OCI-LY3 (cell line): ENCODE measurements around the gene CELF2.

Source experiments
- H2AFZ ChIP-seq: fragments of 200-600, 300-600 bp; shearing (Covaris generic); 2 replicates; pipeline ENCODE4 v1.6.0; 2014; ENCODE audit warnings: antibody characterized with exemption, low read depth, low read length
- H3K27ac ChIP-seq: fragments of 200-600, 300-600 bp; sonication (generic); 2 replicates; pipeline ENCODE4 v1.5.1; 2014; ENCODE audit warnings: mild to moderate bottlenecking, low read length, moderate library complexity, mixed read lengths
- H3K27me3 ChIP-seq: fragments of 200-600, 300-600 bp; sonication (generic); 2 replicates; pipeline ENCODE4 v1.6.1; 2014; ENCODE audit warnings: low read depth, low read length, mixed read lengths
- H3K36me3 ChIP-seq: fragments of 200-600, 300-600 bp; sonication (generic); replicated peaks from 2 replicates; pipeline ENCODE3; 2014; ENCODE audit warnings: low read depth, low read length, mixed read lengths
- H3K4me1 ChIP-seq: fragments of 300-600, 200-600 bp; sonication (generic); 2 replicates; pipeline ENCODE4 v1.6.1; 2014; ENCODE audit warnings: low read length, mixed read lengths
- H3K4me2 ChIP-seq: fragments of 200-600, 300-600 bp; sonication (generic); 2 replicates; pipeline ENCODE4 v1.6.1; 2014; ENCODE audit warnings: low read length, mixed read lengths
- H3K4me3 ChIP-seq: fragments of 300-600, 200-600 bp; sonication (generic); 2 replicates; pipeline ENCODE4 v1.5.1; 2014; ENCODE audit warnings: antibody characterized with exemption, mild to moderate bottlenecking, low read length, moderate library complexity
- H3K79me2 ChIP-seq: fragments of 300-600, 200-600 bp; shearing (Covaris generic); 2 replicates; pipeline ENCODE4 v1.6.1; 2014; ENCODE audit warnings: mild to moderate bottlenecking, low read length, mixed read lengths
- H3K9ac ChIP-seq: fragments of 300-600, 200-600 bp; shearing (Covaris generic); 2 replicates; pipeline ENCODE4 v1.6.0; 2014; ENCODE audit warnings: mild to moderate bottlenecking, low read length, moderate library complexity
- H3K9me3 ChIP-seq: fragments of 200-600, 300-600 bp; shearing (Covaris generic); 2 replicates; pipeline ENCODE4 v1.6.1; 2014; ENCODE audit warnings: low read length, mixed read lengths; ENCODE audit not compliant: insufficient read depth
- H4K20me1 ChIP-seq: fragments of 200-600, 300-600 bp; sonication (generic); 2 replicates; pipeline ENCODE4 v1.6.1; 2016; ENCODE audit warnings: low read length, mixed read lengths; ENCODE audit not compliant: insufficient read depth
- EZH2phosphoT487 ChIP-seq: fragments of 200-600 bp; shearing (Covaris generic); IDR thresholded peaks from 2 replicates; pipeline ENCODE4 v1.6.1; 2018; ENCODE audit warnings: antibody characterized with exemption, mixed run types, low read depth
- TF ChIP-seq, protein P1 (sequence below): fragments of 200-600, 300-600 bp; sonication (generic); IDR thresholded peaks from 2 replicates; pipeline ENCODE4 v1.5.1; 2014; ENCODE audit warnings: antibody characterized with exemption, low read length, low read depth

Gene CELF2

DNA sequence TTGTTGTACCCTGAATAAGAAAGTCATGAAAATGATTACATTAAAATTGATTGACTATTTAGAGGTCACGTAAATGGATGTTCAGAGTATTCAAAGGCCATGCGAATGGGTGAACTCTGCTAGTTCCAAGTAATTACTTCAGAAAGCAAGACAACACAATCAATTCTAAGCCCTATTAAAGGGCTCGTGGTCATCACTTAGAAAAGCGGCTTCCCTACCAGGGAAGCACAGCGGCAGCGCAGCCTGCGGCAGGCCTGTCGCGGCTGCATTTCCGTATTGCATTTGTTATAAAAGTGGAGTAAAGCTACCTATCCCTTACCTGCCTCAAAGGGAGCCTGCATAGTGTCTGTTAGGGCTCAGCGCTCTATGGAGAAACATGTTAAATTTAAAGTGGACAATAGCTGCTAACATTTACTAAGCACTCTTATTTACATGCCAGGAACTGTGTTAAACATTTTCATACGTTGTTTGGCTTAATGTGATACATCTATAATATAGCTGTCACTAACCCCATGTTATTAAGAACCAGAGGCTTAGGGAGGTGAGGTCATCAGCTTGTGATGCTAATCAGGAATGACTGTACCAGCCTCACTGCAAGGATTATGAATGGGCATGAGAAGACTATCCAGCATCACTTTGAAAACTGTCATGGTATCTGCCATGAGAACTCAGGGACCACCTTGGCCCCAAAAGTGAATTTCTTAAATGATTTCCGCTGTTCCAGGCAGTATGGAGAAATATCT is 187.5 kb downstream of the CELF2 start:
- H3K79me2 ChIP-seq, result no peaks in the 10 kb centered on the region
- H3K4me1 ChIP-seq, result peaks cover 32% of the 10 kb centered on the region
- H4K20me1 ChIP-seq, result no peaks in the 10 kb centered on the region
- H3K9ac ChIP-seq, result no peak overlapping the region
- H3K27me3 ChIP-seq, result no peaks in the 10 kb centered on the region
- no peak for TF ChIP-seq EZH2phosphoT487
- TF ChIP-seq, protein P1, sequence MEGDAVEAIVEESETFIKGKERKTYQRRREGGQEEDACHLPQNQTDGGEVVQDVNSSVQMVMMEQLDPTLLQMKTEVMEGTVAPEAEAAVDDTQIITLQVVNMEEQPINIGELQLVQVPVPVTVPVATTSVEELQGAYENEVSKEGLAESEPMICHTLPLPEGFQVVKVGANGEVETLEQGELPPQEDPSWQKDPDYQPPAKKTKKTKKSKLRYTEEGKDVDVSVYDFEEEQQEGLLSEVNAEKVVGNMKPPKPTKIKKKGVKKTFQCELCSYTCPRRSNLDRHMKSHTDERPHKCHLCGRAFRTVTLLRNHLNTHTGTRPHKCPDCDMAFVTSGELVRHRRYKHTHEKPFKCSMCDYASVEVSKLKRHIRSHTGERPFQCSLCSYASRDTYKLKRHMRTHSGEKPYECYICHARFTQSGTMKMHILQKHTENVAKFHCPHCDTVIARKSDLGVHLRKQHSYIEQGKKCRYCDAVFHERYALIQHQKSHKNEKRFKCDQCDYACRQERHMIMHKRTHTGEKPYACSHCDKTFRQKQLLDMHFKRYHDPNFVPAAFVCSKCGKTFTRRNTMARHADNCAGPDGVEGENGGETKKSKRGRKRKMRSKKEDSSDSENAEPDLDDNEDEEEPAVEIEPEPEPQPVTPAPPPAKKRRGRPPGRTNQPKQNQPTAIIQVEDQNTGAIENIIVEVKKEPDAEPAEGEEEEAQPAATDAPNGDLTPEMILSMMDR, result no peak
- no peak overlapping the region for H3K27ac ChIP-seq
- H3K4me3 ChIP-seq, result no peak overlapping the region
- no peak overlapping the region for H2AFZ ChIP-seq
- H3K36me3 ChIP-seq, result peaks cover 2% of the 10 kb centered on the region
- no peak overlapping the region for H3K4me2 ChIP-seq
- no peaks in the 10 kb centered on the region for H3K9me3 ChIP-seq

DNA sequence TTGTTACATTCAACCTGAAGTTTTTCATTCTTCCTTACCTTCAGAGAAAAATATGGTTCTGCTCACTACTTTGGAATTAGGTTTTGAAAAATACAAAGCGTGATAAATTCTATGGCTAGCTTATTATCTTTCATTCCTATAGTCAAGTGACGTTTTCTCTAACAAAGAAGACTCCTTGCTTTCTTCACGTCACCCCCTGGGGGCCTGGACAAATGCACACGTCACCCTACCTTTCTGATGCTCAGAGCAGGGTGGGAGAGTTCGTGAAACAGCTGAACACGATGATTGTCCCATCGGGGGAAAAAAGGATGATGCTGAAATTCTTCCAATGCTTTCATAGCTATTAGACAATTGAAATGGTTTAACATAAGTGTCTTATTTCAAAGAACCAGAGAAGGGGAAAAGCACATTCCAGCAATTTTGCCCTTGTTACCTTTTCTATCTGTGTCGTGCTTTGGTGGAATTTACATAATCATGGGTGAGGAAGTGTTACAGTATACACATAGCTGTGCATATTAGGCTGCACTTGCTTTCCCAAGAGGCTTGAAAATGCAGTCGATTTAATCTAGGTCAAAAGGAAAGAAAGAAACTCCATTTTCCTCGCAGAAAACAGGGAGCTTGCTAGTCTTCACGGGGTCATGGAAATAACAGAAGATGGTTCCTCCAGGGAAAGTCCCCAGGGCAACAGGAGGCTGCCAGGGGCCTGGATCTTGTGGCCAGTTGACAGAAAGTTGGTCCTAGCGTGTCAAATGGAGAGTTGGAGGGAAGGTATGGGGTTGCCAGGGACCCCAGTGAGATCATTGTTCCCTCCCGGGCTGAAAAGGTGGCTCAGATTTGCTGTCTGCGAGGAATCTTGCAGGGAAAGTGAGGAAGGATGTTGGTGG is 189.2 kb downstream of the CELF2 start:
- H3K4me2 ChIP-seq, result no peak overlapping the region
- H3K4me3 ChIP-seq, result no peak overlapping the region
- TF ChIP-seq, protein P1, result no peak
- TF ChIP-seq EZH2phosphoT487, result no peak
- H3K9me3 ChIP-seq, result no peaks in the 10 kb centered on the region
- no peak overlapping the region for H3K27ac ChIP-seq
- H3K36me3 ChIP-seq, result no peaks in the 10 kb centered on the region
- no peak overlapping the region for H2AFZ ChIP-seq
- no peaks in the 10 kb centered on the region for H3K79me2 ChIP-seq
- peaks cover 42% of the 10 kb centered on the region for H3K4me1 ChIP-seq
- no peak overlapping the region for H3K9ac ChIP-seq
- no peaks in the 10 kb centered on the region for H4K20me1 ChIP-seq
- no peaks in the 10 kb centered on the region for H3K27me3 ChIP-seq

DNA sequence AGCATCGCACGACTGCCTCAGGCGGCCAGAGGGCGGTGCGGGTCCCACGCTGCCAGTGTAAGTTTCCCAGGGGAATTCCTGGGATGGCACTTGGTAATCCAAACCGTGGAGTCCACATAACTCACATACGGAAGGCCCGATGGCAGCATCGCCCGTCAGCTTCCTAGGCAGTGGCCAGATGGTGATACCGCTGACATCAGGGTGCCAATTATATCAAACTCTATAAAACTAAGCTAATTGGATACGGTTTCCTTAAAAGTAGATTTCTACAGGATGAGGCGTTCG is 189.8 kb downstream of the CELF2 start:
- Histone ChIP-seq H3K27ac (no peak overlapping the region), H4K20me1 (no peaks in the 10 kb centered on the region), H3K9ac (no peak overlapping the region), H3K4me2 (no peak overlapping the region), H3K4me3 (no peak overlapping the region), H3K9me3 (no peaks in the 10 kb centered on the region), H3K36me3 (no peaks in the 10 kb centered on the region), H3K79me2 (no peaks in the 10 kb centered on the region), H3K27me3 (no peaks in the 10 kb centered on the region), H3K4me1 (peaks cover 42% of the 10 kb centered on the region), H2AFZ (no peak overlapping the region)
- TF ChIP-seq, protein P1, result no peak
- no peak for TF ChIP-seq EZH2phosphoT487

- H3K27me3 ChIP-seq, result no peaks in the 10 kb centered on the region; the same call in 1 of the 2 replicates
- TF ChIP-seq EZH2phosphoT487, result no peak
- TF ChIP-seq, protein P1, result no peak
- H3K36me3 ChIP-seq, result no peaks in the 10 kb centered on the region
- no peak overlapping the region for H2AFZ ChIP-seq
- H3K9ac ChIP-seq, result no peak overlapping the region
- no peak overlapping the region for H3K4me3 ChIP-seq
- H3K4me1 ChIP-seq, result peaks cover 42% of the 10 kb centered on the region
- no peaks in the 10 kb centered on the region for H4K20me1 ChIP-seq
- no peaks in the 10 kb centered on the region for H3K79me2 ChIP-seq
- no peak overlapping the region for H3K27ac ChIP-seq
- no peaks in the 10 kb centered on the region for H3K9me3 ChIP-seq
- no peak overlapping the region for H3K4me2 ChIP-seq
Observed at GRCh38 chr10:11208243-11208642, 190.6 kb downstream of the CELF2 start.
